AG04449 (cell line): ENCODE measurements around the gene DIP2C.

ENCODE experiments used
- CTCF ChIA-PET: fragments of 350-600 bp; formaldehyde crosslinking; extraction: SDS; loops from one replicate; lab custom pipeline; 2021; ENCODE audit warnings: antibody characterized with exemption; lab: Yijun Ruan, JAX
- POLR2A ChIA-PET: fragments of 400-600, 350-600 bp; formaldehyde crosslinking; extraction: SDS; loops from one replicate; lab custom pipeline; 2020; ENCODE audit warnings: antibody characterized with exemption, inconsistent platforms; lab: Yijun Ruan, JAX
- DNase-seq: peaks from one replicate; pipeline ENCODE4 v3.0.0-alpha.2; 2010; ENCODE audit warnings: low read depth, low spot score
- H3K4me3 ChIP-seq: 2 replicates; pipeline ENCODE4 v1.5.1; 2011; ENCODE audit warnings: low read depth, mild to moderate bottlenecking, control low read depth, low read length
- CTCF ChIP-seq: IDR thresholded peaks from one replicate; pipeline ENCODE4 v1.5.1; 2011; ENCODE audit warnings: mild to moderate bottlenecking, moderate library complexity, low read length, control low read depth, inconsistent platforms; ENCODE audit not compliant: insufficient read depth; ENCODE audit errors: missing control alignments

Gene DIP2C

GRCh38 chr10:443459-443858 is 246.0 kb downstream of the DIP2C start:
- no peak for DNase-seq
- no peak for TF ChIP-seq CTCF
- CTCF ChIA-PET, result no interaction called here

GRCh38 chr10:442209-442608 is 247.3 kb downstream of the DIP2C start:
- no peak for DNase-seq
- no peak for TF ChIP-seq CTCF
- no peak overlapping the region for H3K4me3 ChIP-seq
- CTCF ChIA-PET, result no interaction called here
- POLR2A ChIA-PET, result no interaction called here

More at GRCh38 chr10:443459-443858, 246.0 kb downstream of the DIP2C start:
- POLR2A ChIA-PET, result interaction anchor here (0.6 kb wide), 1 partner anchor 19 kb away, joined by 3 read pairs; no protein-coding TSS in a partner anchor
- no peak overlapping the region for H3K4me3 ChIP-seq

- no peak overlapping the region for H3K4me3 ChIP-seq
- ChIA-PET POLR2A (no interaction called here), CTCF (no interaction called here)
- DNase-seq, result no peak
- TF ChIP-seq CTCF, result no peak
Measured at GRCh38 chr10:441659-442058, 247.8 kb downstream of the DIP2C start.

GRCh38 chr10:440127-440526 is 249.3 kb downstream of the DIP2C start:
- ChIA-PET CTCF (no interaction called here), POLR2A (no interaction called here)
- H3K4me3 ChIP-seq, result no peak overlapping the region
- no peak for DNase-seq
- TF ChIP-seq CTCF, result no peak

- DNase-seq, result no peak
- no peak overlapping the region for H3K4me3 ChIP-seq
- POLR2A ChIA-PET, result no interaction called here
- no peak for TF ChIP-seq CTCF
- CTCF ChIA-PET, result no interaction called here
Measured at GRCh38 chr10:437698-438490, 251.6 kb downstream of the DIP2C start.

- no peak for TF ChIP-seq CTCF
- ChIA-PET CTCF (no interaction called here), POLR2A (no interaction called here)
- H3K4me3 ChIP-seq, result no peak overlapping the region
- DNase-seq, result no peak
Measured at GRCh38 chr10:436911-437665, 252.4 kb downstream of the DIP2C start.
